Neutrophil (primary cell): ENCODE data around the gene FAF1.

Experiments
- H3K27ac ChIP-seq: fragments of 200-600 bp; sonication (generic); 2 replicates; pipeline ENCODE4 v1.5.1; 2016; ENCODE audit warnings: mild to moderate bottlenecking, moderate library complexity
- H3K27me3 ChIP-seq: fragments of 200-600 bp; sonication (generic); 2 replicates; pipeline ENCODE4 v1.6.0; 2016; ENCODE audit warnings: mild to moderate bottlenecking
- H3K36me3 ChIP-seq: fragments of 200-600 bp; sonication (generic); 2 replicates; pipeline ENCODE4 v1.5.1; 2017
- H3K4me1 ChIP-seq, 2 experiments: fragments of 200-600 bp in 1 of 2; sonication (generic) in 1 of 2; 1 replicate in 1 of 2; 2 replicates in 1 of 2; pipeline versions ENCODE4 v1.5.1 to v1.6.1; 2013 to 2016; ENCODE audit warnings: low read depth in 1 of 2, low read length in 1 of 2, mild to moderate bottlenecking in 1 of 2, moderate library complexity in 1 of 2; ENCODE audit not compliant: control insufficient read depth in 1 of 2, insufficient read depth in 1 of 2
- H3K4me3 ChIP-seq, 2 experiments: fragments of 200-600 bp in 1 of 2; sonication (generic) in 1 of 2; 1 replicate in 1 of 2; 2 replicates in 1 of 2; pipeline ENCODE4 v1.5.1; 2013 to 2016; ENCODE audit warnings: low read depth in 1 of 2, low read length in 1 of 2, mild to moderate bottlenecking in 1 of 2, moderate library complexity in 1 of 2
- H3K9me3 ChIP-seq: fragments of 200-600 bp; sonication (generic); 2 replicates; pipeline ENCODE4 v1.5.1; 2016
- TF ChIP-seq, protein P1 (sequence below): fragments of 200-600 bp; sonication (generic); IDR thresholded peaks from 2 replicates; pipeline ENCODE4 v1.5.1; 2016; ENCODE audit warnings: antibody characterized with exemption

FAF1 gene

GRCh38 chr1:50857702-50858101, 102.4 kb downstream of the FAF1 start:
- Histone ChIP-seq H3K36me3 (no peaks in the 10 kb centered on the region), H3K4me1 (no peaks in the 10 kb centered on the region), H3K27ac (no peak overlapping the region), H3K4me3 (no peak overlapping the region), H3K9me3 (no peaks in the 10 kb centered on the region), H3K27me3 (no peaks in the 10 kb centered on the region)
- TF ChIP-seq, protein P1, sequence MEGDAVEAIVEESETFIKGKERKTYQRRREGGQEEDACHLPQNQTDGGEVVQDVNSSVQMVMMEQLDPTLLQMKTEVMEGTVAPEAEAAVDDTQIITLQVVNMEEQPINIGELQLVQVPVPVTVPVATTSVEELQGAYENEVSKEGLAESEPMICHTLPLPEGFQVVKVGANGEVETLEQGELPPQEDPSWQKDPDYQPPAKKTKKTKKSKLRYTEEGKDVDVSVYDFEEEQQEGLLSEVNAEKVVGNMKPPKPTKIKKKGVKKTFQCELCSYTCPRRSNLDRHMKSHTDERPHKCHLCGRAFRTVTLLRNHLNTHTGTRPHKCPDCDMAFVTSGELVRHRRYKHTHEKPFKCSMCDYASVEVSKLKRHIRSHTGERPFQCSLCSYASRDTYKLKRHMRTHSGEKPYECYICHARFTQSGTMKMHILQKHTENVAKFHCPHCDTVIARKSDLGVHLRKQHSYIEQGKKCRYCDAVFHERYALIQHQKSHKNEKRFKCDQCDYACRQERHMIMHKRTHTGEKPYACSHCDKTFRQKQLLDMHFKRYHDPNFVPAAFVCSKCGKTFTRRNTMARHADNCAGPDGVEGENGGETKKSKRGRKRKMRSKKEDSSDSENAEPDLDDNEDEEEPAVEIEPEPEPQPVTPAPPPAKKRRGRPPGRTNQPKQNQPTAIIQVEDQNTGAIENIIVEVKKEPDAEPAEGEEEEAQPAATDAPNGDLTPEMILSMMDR: no peak

DNA sequence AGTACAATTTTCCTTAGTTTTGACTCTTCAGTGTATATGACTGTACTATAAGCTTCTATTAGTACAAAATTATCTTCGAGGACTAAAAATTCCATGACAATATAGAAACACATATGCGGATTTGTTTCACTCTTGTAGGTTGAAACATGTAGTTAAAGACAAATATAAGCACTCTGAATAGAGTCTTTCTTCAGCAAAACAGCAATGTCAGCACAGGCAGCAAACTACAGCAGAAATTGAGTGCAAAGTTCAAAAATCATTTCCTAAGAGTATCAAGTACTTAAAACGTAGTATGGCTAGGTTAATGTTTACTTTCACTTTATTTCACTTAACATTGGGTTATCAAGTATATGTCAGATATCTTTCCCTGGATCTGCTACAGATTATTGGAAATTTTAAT, 106.7 kb downstream of the FAF1 start:
- Histone ChIP-seq H3K4me1 (no peaks in the 10 kb centered on the region), H3K27ac (no peak overlapping the region), H3K4me3 (no peak overlapping the region), H3K36me3 (no peaks in the 10 kb centered on the region), H3K27me3 (no peaks in the 10 kb centered on the region), H3K9me3 (no peaks in the 10 kb centered on the region)
- TF ChIP-seq, protein P1: no peak

DNA sequence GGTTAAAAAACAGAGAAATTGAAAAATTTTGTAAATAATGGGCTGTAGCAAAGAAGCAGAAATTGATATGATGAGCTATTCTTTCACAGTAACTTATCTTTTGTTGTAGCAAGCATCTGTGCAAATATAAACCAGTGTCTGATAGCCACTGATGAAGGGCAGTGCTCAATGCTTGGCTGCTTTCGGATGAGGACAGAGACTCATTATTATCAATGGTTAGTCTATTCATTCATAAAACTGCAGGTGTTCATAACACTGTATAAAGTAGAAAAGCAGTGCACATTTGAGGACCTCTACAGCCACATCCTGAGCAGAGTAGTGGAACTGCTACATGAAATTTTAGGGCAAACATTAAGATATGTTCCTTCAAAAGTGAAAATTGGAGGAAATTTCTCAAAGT, 107.2 kb downstream of the FAF1 start:
- Histone ChIP-seq H3K36me3 (no peaks in the 10 kb centered on the region), H3K4me3 (no peak overlapping the region), H3K4me1 (no peaks in the 10 kb centered on the region), H3K27ac (no peak overlapping the region), H3K9me3 (no peaks in the 10 kb centered on the region), H3K27me3 (no peaks in the 10 kb centered on the region)
- TF ChIP-seq, protein P1: no peak

- Histone ChIP-seq H3K36me3 (no peaks in the 10 kb centered on the region), H3K27me3 (no peaks in the 10 kb centered on the region), H3K4me3 (no peak overlapping the region), H3K27ac (no peak overlapping the region), H3K9me3 (no peaks in the 10 kb centered on the region), H3K4me1 (peaks cover 0 to 2% of the 10 kb centered on the region in 2 experiments)
- TF ChIP-seq, protein P1: no peak
These were observed 108.6 kb downstream of the FAF1 start for GRCh38 chr1:50851466-50851865.

DNA sequence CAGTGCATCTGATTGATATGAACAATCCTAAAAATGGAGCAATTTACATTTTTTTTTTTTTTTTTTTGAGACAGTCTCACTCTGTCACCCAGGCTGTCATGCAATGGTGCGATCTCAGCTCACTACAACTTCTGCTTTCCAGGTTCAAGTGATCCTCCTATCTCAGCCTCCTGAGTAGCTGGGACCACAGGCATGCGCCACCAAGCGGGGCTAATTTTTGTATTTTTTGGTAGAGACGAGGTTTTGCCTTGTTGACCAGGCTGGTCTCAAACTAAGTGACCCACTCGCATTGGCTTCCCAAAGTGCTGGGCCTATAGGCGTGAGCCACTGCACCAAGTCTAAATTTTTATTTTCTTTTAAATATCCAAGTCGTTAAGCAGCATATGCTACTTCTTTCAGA, 109.0 kb downstream of the FAF1 start:
- Histone ChIP-seq H3K27me3 (no peaks in the 10 kb centered on the region), H3K27ac (no peak overlapping the region), H3K4me3 (no peak overlapping the region), H3K36me3 (no peaks in the 10 kb centered on the region), H3K9me3 (no peaks in the 10 kb centered on the region), H3K4me1 (peaks cover 0 to 6% of the 10 kb centered on the region in 2 experiments)
- TF ChIP-seq, protein P1: no peak

DNA sequence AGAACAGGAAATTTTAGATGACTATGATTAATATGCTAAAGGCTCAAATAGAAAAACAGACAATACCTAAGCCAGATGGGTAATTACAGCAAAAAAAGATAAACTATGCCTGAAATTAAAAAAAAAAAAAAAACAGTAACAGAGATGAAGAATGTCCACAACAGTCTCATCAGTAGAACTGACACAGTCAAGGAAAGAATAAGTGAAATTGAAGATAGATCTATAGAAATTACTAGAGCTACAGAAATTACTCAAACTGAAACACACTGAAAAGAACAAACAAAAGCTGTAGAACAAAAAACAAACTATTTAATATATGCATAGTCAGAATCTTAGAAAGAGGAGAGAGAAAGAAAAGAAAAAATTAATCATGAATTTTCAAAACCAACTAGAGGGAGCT, 112.8 kb downstream of the FAF1 start:
- no peak overlapping the region for H3K27ac ChIP-seq
- TF ChIP-seq, protein P1: no peak
- peaks cover 0 to 6% of the 10 kb centered on the region in 2 experiments for H3K4me1 ChIP-seq

More for the DNA sequence above, 112.8 kb downstream of the FAF1 start:
- no peaks in the 10 kb centered on the region for H3K9me3 ChIP-seq
- no peaks in the 10 kb centered on the region for H3K36me3 ChIP-seq
- H3K27me3 ChIP-seq: no peaks in the 10 kb centered on the region
- no peak overlapping the region for H3K4me3 ChIP-seq
